Measurements from ENCODE around the gene ANKIB1. TPM values are rescaled to one million over a fixed set of nuclear protein-coding genes. Genes with fewer than 3 reads are reported as not detected.

Gene ANKIB1
- total RNA-seq, 1 donor from 2014 or later, result 52.1 TPM

GRCh38 chr7:92332782-92333181, 87.0 kb downstream of the ANKIB1 start:
- TF ChIP-seq EZH2phosphoT487 (IDR thresholded peaks at IDR 0.05) (no peak), CTCF (IDR thresholded peaks at IDR 0.05) (no peak), EZH2 (IDR thresholded peaks at IDR 0.05) (no peak)

GRCh38 chr7:92333866-92334265, 88.1 kb downstream of the ANKIB1 start:
- Histone ChIP-seq H3K27ac (no peak overlapping the region), H3K4me3 (no peak overlapping the region), H3K27me3 (no peaks in the 10 kb centered on the region), H3F3A (ENCODE audit: low read depth) (peaks cover 4% of the 10 kb centered on the region), H2AFZ (replicated peaks) (no peak overlapping the region), H3K79me2 (ENCODE audit: low read depth) (no peaks in the 10 kb centered on the region), H3K4me1 (no peaks in the 10 kb centered on the region), H3K9me3 (ENCODE audit: low read depth) (no peaks in the 10 kb centered on the region), H3K36me3 (peaks cover 11% of the 10 kb centered on the region), H4K20me1 (ENCODE audit: low read depth) (no peaks in the 10 kb centered on the region), H3K9ac (no peak overlapping the region), H3K4me2 (no peak overlapping the region)
- H3K27ac Mint-ChIP-seq, result no peak overlapping the region
- H3K27me3 Mint-ChIP-seq (ENCODE audit: insufficient read depth, low read depth), result no peaks in the 10 kb centered on the region
- no peak overlapping the region for H3K4me3 Mint-ChIP-seq
- no peaks in the 10 kb centered on the region for H3K9me3 Mint-ChIP-seq
- peaks cover 19% of the 10 kb centered on the region for H3K36me3 Mint-ChIP-seq
- no peak for TF ChIP-seq EZH2 (IDR thresholded peaks at IDR 0.05)
- TF ChIP-seq CTCF (IDR thresholded peaks at IDR 0.05), result no peak
- TF ChIP-seq EZH2phosphoT487 (IDR thresholded peaks at IDR 0.05), result no peak
- no peak for DNase-seq (ENCODE audit: low spot score)
- no peaks in the 10 kb centered on the region for H3K4me1 Mint-ChIP-seq

More at GRCh38 chr7:92332782-92333181, 87.0 kb downstream of the ANKIB1 start:
- peaks cover 4% of the 10 kb centered on the region for H3F3A ChIP-seq (ENCODE audit: low read depth)
- H3K36me3 ChIP-seq, result peaks cover 14% of the 10 kb centered on the region
- H3K4me3 ChIP-seq, result no peak overlapping the region
- no peaks in the 10 kb centered on the region for H3K9me3 ChIP-seq (ENCODE audit: low read depth)
- Mint-ChIP-seq H3K27me3 (ENCODE audit: insufficient read depth, low read depth) (no peaks in the 10 kb centered on the region), H3K4me3 (no peak overlapping the region), H3K36me3 (peaks cover 19% of the 10 kb centered on the region), H3K27ac (no peak overlapping the region), H3K9me3 (no peaks in the 10 kb centered on the region), H3K4me1 (no peaks in the 10 kb centered on the region)
- H3K4me1 ChIP-seq, result no peaks in the 10 kb centered on the region
- H3K79me2 ChIP-seq (ENCODE audit: low read depth), result no peaks in the 10 kb centered on the region
- no peak overlapping the region for H3K4me2 ChIP-seq
- no peak overlapping the region for H2AFZ ChIP-seq (replicated peaks)
- no peak for DNase-seq (ENCODE audit: low spot score)
- H4K20me1 ChIP-seq (ENCODE audit: low read depth), result no peaks in the 10 kb centered on the region
- H3K9ac ChIP-seq, result no peak overlapping the region
- no peak overlapping the region for H3K27ac ChIP-seq
- no peaks in the 10 kb centered on the region for H3K27me3 ChIP-seq

GRCh38 chr7:92335574-92335973, 89.8 kb downstream of the ANKIB1 start:
- H3K4me1 Mint-ChIP-seq, result no peaks in the 10 kb centered on the region
- H3K9me3 Mint-ChIP-seq, result no peaks in the 10 kb centered on the region
- peaks cover 4% of the 10 kb centered on the region for H3F3A ChIP-seq (ENCODE audit: low read depth)
- H3K27me3 Mint-ChIP-seq (ENCODE audit: insufficient read depth, low read depth), result no peaks in the 10 kb centered on the region
- no peak overlapping the region for H3K4me3 ChIP-seq
- peaks cover 15% of the 10 kb centered on the region for H3K36me3 Mint-ChIP-seq
- H3K27ac Mint-ChIP-seq, result no peak overlapping the region
- no peak overlapping the region for H2AFZ ChIP-seq (replicated peaks)
- no peaks in the 10 kb centered on the region for H4K20me1 ChIP-seq (ENCODE audit: low read depth)
- no peak for DNase-seq (ENCODE audit: low spot score)
- H3K4me3 Mint-ChIP-seq, result no peak overlapping the region
- no peaks in the 10 kb centered on the region for H3K79me2 ChIP-seq (ENCODE audit: low read depth)
- no peak overlapping the region for H3K27ac ChIP-seq
- no peak overlapping the region for H3K9ac ChIP-seq
- no peak overlapping the region for H3K4me2 ChIP-seq
- H3K36me3 ChIP-seq, result peaks cover 11% of the 10 kb centered on the region
- no peaks in the 10 kb centered on the region for H3K9me3 ChIP-seq (ENCODE audit: low read depth)
- TF ChIP-seq EZH2 (IDR thresholded peaks at IDR 0.05) (no peak), CTCF (IDR thresholded peaks at IDR 0.05) (no peak), EZH2phosphoT487 (IDR thresholded peaks at IDR 0.05) (no peak)
- H3K27me3 ChIP-seq, result no peaks in the 10 kb centered on the region
- peaks cover 7% of the 10 kb centered on the region for H3K4me1 ChIP-seq

Data from neural progenitor cell (in vitro differentiated cells).